PFSK-1 (cell line): ENCODE data around the gene ARHGAP15.

ENCODE experiments used
- FOXP2 ChIP-seq: optimal IDR thresholded peaks from 2 replicates; pipeline ENCODE3; 2011; ENCODE audit warnings: borderline replicate concordance, control low read depth, inconsistent platforms; ENCODE audit not compliant: insufficient read depth; ENCODE audit errors: extremely low read length, extremely low read depth
- POLR2AphosphoS5 ChIP-seq: IDR thresholded peaks from 2 replicates; pipeline ENCODE4 v1.6.1; 2012; ENCODE audit warnings: low read depth, mild to moderate bottlenecking, control low read depth, low read length, moderate library complexity
- SIN3A ChIP-seq: IDR thresholded peaks from 2 replicates; pipeline ENCODE4 v1.6.1; 2012; ENCODE audit warnings: mild to moderate bottlenecking, low read length, moderate library complexity, borderline replicate concordance; ENCODE audit not compliant: insufficient read depth
- TAF1 ChIP-seq: IDR thresholded peaks from 2 replicates; pipeline ENCODE4 v1.6.1; 2012; ENCODE audit warnings: low read length, control low read depth, borderline replicate concordance; ENCODE audit not compliant: insufficient read depth
- TF ChIP-seq, protein P1 (sequence below), 2 experiments: IDR thresholded peaks; 2 replicates each; pipeline versions ENCODE4 v1.6.1 to v1.8.0; 2011 to 2012; ENCODE audit warnings: low read depth in 2 of 2, low read length in 2 of 2, control low read depth in 1 of 2, inconsistent platforms in 1 of 2, mild to moderate bottlenecking in 1 of 2, moderate library complexity in 1 of 2; ENCODE audit not compliant: insufficient read depth in 1 of 2

Gene ARHGAP15

GRCh38 chr2:143382573-143382972, 253.4 kb downstream of the ARHGAP15 start:
- no peak for TF ChIP-seq SIN3A
- TF ChIP-seq, protein P1, sequence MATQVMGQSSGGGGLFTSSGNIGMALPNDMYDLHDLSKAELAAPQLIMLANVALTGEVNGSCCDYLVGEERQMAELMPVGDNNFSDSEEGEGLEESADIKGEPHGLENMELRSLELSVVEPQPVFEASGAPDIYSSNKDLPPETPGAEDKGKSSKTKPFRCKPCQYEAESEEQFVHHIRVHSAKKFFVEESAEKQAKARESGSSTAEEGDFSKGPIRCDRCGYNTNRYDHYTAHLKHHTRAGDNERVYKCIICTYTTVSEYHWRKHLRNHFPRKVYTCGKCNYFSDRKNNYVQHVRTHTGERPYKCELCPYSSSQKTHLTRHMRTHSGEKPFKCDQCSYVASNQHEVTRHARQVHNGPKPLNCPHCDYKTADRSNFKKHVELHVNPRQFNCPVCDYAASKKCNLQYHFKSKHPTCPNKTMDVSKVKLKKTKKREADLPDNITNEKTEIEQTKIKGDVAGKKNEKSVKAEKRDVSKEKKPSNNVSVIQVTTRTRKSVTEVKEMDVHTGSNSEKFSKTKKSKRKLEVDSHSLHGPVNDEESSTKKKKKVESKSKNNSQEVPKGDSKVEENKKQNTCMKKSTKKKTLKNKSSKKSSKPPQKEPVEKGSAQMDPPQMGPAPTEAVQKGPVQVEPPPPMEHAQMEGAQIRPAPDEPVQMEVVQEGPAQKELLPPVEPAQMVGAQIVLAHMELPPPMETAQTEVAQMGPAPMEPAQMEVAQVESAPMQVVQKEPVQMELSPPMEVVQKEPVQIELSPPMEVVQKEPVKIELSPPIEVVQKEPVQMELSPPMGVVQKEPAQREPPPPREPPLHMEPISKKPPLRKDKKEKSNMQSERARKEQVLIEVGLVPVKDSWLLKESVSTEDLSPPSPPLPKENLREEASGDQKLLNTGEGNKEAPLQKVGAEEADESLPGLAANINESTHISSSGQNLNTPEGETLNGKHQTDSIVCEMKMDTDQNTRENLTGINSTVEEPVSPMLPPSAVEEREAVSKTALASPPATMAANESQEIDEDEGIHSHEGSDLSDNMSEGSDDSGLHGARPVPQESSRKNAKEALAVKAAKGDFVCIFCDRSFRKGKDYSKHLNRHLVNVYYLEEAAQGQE (IDR thresholded peaks at IDR 0.05; ENCODE audit: insufficient read depth in 1 of 2, low read depth in 2 of 2, low read length in 2 of 2), result no peak
- TF ChIP-seq TAF1, result no peak
- no peak for TF ChIP-seq FOXP2
- no peak for TF ChIP-seq POLR2AphosphoS5

DNA sequence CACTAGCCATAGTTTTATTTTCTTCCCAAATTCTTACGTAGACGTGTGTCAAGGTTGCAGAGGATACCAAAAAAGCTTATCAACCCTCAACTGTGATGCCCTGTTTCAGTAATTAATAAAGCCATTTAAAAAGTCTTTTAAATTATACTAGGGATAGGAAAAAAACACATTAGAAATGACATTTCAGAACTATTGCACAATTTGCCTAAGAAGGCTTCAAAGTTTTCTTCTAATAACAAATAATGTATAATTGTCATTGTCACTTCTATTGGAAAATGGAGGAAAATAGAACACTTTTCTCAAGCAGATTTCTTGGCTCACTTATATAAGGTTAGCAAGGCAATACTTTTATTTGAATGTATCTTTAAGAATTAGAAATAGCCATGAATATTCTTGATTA, 253.8 kb downstream of the ARHGAP15 start:
- TF ChIP-seq POLR2AphosphoS5, result no peak

DNA sequence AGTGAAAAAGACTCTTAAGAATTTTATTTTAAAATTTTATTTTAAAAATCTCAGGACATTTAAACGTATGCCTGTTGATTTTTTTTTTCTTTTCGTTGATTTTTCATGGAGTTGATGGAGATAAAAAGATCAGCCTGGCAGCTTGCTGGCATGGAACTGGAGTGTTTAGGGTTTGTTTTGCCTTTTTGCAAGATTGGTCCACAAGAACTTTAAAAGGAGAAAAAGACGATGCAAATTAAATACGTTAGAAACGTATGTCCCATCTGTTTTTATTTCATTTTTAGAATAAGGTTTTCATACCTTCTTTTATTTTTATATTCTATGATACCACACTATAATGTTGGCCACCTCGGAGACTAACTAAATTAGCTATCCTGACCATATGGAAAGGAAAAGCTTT, 254.9 kb downstream of the ARHGAP15 start:
- TF ChIP-seq SIN3A, result no peak
- TF ChIP-seq TAF1, result no peak
- TF ChIP-seq POLR2AphosphoS5, result no peak
- TF ChIP-seq, protein P1 (IDR thresholded peaks at IDR 0.05; ENCODE audit: insufficient read depth in 1 of 2, low read depth in 2 of 2, low read length in 2 of 2), result no peak
- no peak for TF ChIP-seq FOXP2

DNA sequence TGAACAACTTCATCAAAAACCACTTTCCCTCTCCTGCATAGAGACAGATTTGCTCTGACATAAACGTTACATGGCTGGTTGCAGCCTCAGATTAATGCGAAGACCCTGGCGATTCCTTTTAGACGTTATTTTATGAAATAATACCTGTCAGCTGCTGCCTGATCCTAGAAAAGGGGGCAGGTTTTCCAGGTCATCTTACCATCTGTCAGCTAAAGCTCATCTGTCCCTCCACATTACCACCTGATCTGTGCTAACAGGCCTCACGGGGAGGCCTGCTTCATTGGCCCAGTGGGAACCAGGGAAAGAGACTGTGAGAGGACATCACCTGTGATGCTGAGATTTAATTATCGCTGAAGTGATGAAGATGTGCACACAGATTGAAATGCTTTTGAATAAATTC, 261.0 kb downstream of the ARHGAP15 start:
- no peak for TF ChIP-seq POLR2AphosphoS5

GRCh38 chr2:143392358-143392757, 263.1 kb downstream of the ARHGAP15 start:
- TF ChIP-seq SIN3A (no peak), TAF1 (no peak), POLR2AphosphoS5 (no peak), FOXP2 (no peak)
- TF ChIP-seq, protein P1 (IDR thresholded peaks at IDR 0.05; ENCODE audit: insufficient read depth in 1 of 2, low read depth in 2 of 2, low read length in 2 of 2), result no peak

- TF ChIP-seq, protein P1 (IDR thresholded peaks at IDR 0.05; ENCODE audit: insufficient read depth in 1 of 2, low read depth in 2 of 2, low read length in 2 of 2), result no peak
- TF ChIP-seq TAF1 (no peak), SIN3A (no peak), POLR2AphosphoS5 (no peak), FOXP2 (no peak)
Observed at GRCh38 chr2:143394062-143394461, 264.8 kb downstream of the ARHGAP15 start.
